Mucosa of gallbladder (tissue), 1 donor: ENCODE data around the gene EMP1. TPM values are rescaled to one million over a fixed set of nuclear protein-coding genes. Genes with fewer than 3 reads are reported as not detected.

Source experiments
- DNase-seq: peaks from one replicate; pipeline ENCODE4 v3.0.0-alpha.2; 2020; ENCODE audit warnings: low spot score
- total RNA-seq: library from RNA; stranded (reverse); gene quantifications from one replicate; pipeline ENCODE4 v1.2.1, GENCODE V29; 2021
- donor health status: DM: no; HTN: no; CAD: no.

EMP1 gene
- total RNA-seq, 1 donor from 2014 or later, result 66.0 TPM

DNA sequence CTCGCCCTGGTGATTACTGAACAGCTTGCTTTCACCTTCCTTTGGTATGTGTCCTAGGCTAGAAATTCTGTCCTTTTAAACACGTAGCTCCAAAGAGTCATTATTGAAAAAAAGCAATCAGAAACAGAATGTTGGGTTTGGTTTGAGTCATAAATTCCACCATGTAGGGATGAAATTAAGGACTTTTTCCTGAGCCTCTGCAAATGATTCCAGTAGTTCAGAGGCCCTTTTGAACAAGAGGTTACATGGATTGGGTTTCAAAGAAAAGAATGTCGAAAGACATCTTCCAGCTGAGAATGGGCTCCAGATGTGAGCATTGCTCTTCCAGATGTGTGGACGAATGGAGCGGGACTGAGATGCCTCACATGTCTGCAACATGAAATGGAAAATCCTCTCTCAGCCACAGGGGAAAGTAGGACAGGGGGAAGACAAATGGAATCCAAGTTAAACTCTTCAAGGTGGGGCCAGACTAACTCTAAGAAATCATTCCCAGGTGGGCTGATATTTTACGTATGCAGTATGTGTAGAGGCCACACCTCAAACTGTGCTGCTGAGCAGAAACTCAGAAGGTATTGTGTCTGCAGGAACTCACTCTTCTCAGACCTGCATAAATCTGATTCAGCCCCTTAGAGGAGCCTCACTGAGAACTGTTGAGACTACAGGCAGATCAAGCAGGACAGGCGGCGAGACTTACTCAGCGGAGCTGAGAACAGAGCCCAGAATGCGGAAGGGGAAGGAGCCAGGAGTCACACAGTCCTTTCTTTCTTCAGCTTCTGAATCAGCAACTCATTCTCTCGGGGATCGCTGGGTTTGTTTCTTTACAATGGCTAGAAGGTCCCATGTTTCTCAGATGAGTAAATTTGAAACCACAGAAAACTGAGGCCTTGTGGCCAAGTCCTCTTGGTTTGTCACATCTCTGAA is 23.3 kb upstream of the EMP1 start:
- DNase-seq, result peak; percentile 55

GRCh38 chr12:13175499-13175898 is 21.0 kb upstream of the EMP1 start:
- DNase-seq, result no peak

DNA sequence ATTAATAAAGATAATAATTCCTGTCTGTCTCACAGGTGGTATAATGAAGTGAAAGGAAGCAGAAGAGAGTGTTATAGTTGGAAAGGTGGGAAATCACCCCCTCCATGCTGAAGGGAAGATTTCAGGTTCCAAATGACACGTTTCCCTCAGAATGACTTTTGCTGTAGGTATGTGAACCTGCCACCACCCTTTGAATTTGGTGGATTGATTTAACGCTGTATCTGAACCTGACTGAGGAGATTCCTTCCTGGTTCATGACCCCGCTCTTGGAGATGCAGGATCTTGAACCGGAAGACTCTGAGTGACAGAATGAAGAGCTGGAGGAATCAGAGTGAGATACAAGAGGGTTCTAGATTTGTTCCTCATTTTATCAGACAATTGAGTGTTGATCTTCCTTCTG is 20.3 kb upstream of the EMP1 start:
- DNase-seq, result no peak

DNA sequence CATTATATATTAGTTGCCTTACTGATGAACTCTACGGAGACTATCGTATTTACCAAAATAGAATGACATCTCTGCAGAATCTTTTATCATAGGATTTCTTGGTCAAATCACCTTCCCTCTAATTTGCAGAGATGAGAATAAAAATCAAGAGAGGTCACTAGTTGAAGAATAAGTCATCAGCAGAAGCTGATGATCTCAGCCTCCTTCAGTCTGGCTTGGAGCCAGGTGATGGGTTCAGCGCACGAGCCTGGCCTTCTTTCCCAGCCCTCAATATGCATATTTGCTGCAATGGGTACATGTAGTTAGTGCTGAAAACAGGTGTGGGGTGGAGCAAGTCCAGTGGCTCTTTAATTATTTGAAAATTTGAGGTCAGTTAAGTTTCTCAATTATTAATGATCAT is 19.2 kb upstream of the EMP1 start:
- DNase-seq, result no peak

GRCh38 chr12:13177906-13178305 is 18.6 kb upstream of the EMP1 start:
- DNase-seq, result no peak

DNA sequence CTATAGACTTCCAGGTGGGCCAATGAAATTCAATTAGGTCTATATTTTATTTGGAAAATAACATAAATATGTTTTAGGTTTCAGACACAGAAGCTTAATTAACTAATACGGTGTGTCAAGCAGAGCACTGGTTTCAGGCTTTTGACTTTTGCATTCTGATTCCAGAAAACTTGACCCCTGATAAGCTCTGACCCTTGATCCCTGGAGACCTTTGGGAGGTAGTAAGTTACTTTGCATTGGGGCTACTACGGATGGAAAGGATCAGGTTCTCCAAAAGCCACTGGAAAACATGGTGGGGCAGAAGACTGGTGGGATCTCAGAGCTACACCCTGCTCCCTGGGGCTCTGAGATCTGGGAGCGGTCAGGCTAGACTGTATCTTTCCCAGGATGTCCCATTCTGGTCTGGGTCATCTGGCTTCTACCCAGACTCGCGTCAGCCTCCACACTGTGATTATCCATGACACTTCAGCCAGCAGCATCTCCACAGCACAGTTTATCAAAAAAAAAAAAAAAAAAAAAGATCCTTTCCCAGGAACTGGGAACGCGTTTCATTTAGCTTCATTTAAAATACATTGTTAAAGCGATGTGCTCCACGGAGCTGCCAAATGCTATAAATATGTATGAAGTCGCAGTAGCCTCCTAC is 17.8 kb upstream of the EMP1 start:
- no peak for DNase-seq

GRCh38 chr12:13179211-13180074 is 17.1 kb upstream of the EMP1 start:
- peak; percentile 38 for DNase-seq

GRCh38 chr12:13181375-13182070 is 15.0 kb upstream of the EMP1 start:
- no peak for DNase-seq

DNA sequence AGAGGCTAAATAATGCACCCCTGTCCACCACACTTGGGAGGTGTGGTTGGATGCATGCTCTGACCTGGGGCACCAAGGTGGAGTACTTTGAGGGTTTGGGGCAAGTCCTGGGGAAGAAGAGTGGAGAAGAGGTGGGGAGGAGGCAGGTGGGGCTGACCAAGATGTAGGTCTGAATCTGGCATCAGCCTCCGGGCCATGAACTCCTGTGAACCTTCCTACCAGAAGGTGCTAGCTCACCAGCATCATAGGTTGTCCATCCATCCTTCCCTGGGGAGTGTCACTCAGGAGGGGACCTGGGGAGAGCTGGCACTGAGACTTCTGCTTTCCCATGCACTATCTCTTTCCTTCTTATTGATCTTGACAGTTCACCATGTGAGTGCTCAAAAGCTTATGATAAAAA is 13.6 kb upstream of the EMP1 start:
- DNase-seq, result no peak

DNA sequence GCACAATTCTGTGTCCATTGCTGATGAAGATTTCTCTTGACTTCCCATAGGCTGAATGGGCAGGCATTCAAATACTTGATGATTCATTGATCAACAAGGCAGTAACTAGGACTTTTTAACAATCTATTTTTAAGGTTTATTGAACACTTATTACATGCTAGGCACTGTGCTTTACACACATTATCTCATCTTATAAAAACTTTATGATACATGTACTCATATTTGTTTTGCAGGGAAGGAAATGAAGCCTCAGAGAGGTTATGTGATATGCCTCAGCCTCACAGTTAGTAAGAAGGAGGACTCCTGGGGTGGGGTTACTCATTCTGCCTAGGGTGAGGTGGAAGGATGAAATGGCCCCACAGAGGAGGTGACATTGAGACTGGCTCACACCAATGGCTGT is 12.9 kb upstream of the EMP1 start:
- no peak for DNase-seq

- no peak for DNase-seq
These were observed 10.2 kb upstream of the EMP1 start for GRCh38 chr12:13186302-13186701.

- no peak for DNase-seq
These were observed 9.1 kb upstream of the EMP1 start for GRCh38 chr12:13187399-13187798.

DNA sequence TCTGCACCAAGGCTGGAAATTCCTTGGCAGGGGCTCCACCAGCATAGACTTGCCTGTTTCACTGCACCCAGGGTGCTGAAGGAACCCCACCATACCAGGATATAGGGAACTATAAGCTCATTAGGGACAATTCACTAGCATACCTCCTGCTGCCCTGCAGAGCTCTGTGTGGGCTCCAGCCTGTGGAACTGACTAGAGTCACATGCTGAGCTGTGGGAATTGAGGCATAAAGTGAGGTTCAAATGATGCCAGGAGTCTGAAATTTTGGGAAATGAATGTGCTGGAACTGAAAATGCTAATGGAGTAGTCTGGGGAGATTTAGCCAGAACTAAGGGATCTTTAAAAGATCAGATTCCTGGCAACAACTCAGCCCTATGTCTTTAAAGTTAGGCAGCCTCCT is 7.3 kb upstream of the EMP1 start:
- no peak for DNase-seq

GRCh38 chr12:13190275-13190674 is 6.3 kb upstream of the EMP1 start:
- no peak for DNase-seq

- no peak for DNase-seq
These were observed 3.8 kb upstream of the EMP1 start for GRCh38 chr12:13192719-13193118.

- no peak for DNase-seq
These were observed 2.9 kb upstream of the EMP1 start for GRCh38 chr12:13193505-13194231.

DNA sequence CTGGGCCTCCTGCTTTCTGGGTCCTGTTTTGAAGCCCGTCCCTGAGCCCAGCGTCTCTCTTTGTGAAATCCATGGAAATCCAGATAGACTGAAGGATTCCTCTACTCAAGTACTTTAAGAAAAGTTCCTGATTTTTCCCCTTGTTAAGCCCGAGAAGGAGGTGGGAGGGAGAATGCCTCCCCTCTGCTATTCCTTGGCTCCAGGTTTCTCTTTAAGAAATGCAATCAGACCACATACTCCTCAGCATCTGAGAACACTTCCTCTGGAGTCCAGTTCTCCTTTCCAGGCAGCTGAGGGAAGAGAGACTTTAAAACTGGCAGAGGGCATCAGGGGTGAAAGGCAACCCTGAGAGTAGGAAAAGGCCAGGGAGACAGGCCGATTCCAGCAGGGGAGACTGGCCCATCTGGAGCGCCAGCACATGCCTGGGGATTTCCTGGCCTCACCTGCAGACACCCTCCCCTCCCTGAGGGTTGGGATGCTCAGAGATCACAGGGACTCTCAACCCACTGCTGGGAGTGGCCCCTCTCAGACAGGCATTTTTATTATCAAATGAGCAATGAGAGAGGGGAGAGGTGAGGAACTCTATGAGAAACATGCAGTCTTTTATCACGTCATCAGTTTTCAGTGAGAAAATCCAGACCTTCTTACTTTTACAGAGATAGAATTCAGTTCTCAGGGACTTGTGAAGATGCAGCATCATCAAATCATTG is 2.0 kb upstream of the EMP1 start:
- no peak for DNase-seq

DNA sequence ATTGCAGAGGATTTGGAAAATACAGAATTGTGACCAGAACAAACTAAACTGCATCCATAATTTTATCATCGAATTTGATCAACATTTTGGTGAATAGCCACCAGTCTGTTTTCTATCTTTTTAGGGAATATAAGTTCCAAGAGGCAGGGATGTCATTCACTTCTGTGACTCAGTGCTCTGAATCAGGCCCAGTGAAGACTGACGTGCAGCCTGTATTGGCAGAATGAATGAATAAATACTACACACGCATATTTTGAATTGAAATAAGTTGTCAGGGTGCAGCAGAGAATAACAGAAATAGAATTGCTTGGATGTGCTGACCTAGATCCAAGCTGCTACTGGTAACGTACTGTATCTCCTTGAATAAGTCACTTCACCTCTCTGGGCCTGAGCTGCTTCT is 1.3 kb upstream of the EMP1 start:
- no peak for DNase-seq

DNA sequence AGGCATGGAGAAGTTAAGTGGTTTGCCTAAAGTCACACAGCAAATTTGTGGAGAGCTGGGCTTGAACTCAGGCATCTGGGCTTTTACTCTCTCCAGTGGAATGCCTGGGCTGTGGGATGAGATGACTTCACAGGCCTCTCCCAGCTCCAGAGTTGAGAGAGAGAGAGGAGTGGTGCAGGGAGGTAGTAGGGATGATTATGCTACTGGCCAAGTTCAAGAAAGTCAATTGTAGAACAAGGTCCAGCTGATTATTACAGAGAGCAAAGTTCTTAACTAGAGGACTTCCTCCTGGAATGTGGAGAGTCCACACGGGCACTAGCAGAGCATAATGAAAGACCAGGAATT is 769 bp upstream of the EMP1 start:
- peak; percentile 65 for DNase-seq

- DNase-seq, result no peak
These were observed 506 bp downstream of the EMP1 start for GRCh38 chr12:13197032-13197431.
